Activated CD8-positive, alpha-beta memory T cell treated with anti-CD3 and anti-CD28 coated beads, Interleukin-2, amount 10 ng/mL, durations not matched to agents 7 days and 5 days (primary cell): Measurements from ENCODE around the gene GAL. TPM values are rescaled to one million over a fixed set of nuclear protein-coding genes. Genes with fewer than 3 reads are reported as not detected.

Source experiments
- ATAC-seq: fragments of 150-1000 bp; cut with Tn5 transposase; one replicate; pipeline ENCODE4 v1.10.0; 2021; ENCODE audit warnings: moderate library complexity
- CTCF ChIA-PET: fragments of 350-600 bp; sonication (Branson Sonifier 250); formaldehyde crosslinking; loops from one replicate; lab custom pipeline; 2021; ENCODE audit warnings: antibody characterized with exemption; lab: Charles Lee
- DNase-seq: peaks from one replicate; pipeline ENCODE4 v3.0.0-alpha.2; 2020
- H3K27ac Mint-ChIP-seq: one replicate; pipeline ENCODE4 v1.8.0; 2021; ENCODE audit warnings: mild to moderate bottlenecking, mixed read lengths
- H3K27me3 Mint-ChIP-seq: one replicate; pipeline ENCODE4 v1.8.0; 2021; ENCODE audit warnings: mixed read lengths
- H3K36me3 Mint-ChIP-seq: one replicate; pipeline ENCODE4 v1.8.0; 2021; ENCODE audit warnings: mild to moderate bottlenecking, mixed read lengths
- H3K4me1 Mint-ChIP-seq: one replicate; pipeline ENCODE4 v1.8.0; 2021; ENCODE audit warnings: mixed read lengths
- H3K4me3 Mint-ChIP-seq: one replicate; pipeline ENCODE4 v1.8.0; 2021; ENCODE audit warnings: mild to moderate bottlenecking, moderate library complexity, mixed read lengths
- H3K9me3 Mint-ChIP-seq: one replicate; pipeline ENCODE4 v1.8.0; 2022; ENCODE audit warnings: low read depth, mixed read lengths
- total RNA-seq, 2 experiments: library from RNA; stranded (reverse); gene quantifications; one replicate each; pipeline ENCODE4 v1.2.3, GENCODE V29; 2021

GAL gene
- total RNA-seq, 2 experiments from 2014 or later = not detected

DNA sequence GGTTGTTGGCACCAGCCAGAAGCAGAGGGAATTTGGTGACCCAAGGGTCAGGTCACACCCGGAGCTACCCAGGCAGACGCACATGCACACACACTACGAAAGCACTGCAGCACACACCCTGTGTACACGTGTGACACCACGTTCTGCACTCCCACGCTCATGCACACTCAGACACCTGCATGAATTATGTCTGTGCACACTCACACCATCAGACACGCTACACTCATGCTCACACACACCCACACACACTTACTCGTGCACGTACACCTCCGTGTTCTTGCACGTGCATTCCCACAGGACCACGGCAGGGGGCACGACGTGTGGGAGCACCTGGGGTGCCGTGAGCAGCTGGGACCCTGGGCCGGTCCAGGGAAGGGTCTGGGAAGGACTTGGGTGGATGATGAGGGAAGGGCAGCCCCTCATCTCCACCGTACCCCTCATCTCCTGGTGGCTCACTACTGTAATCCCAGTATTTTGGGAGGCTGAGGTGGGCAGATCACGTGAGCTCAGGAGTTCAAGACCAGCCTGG lies 20.8 kb upstream of the GAL start:
- no peaks in the 10 kb centered on the region for H3K4me1 Mint-ChIP-seq
- H3K4me3 Mint-ChIP-seq = no peak overlapping the region
- H3K27ac Mint-ChIP-seq = no peak overlapping the region
- no peaks in the 10 kb centered on the region for H3K36me3 Mint-ChIP-seq
- DNase-seq (no peak), ATAC-seq (no peak)
- CTCF ChIA-PET = no interaction called here
- no peaks in the 10 kb centered on the region for H3K9me3 Mint-ChIP-seq
- H3K27me3 Mint-ChIP-seq = no peaks in the 10 kb centered on the region

- no peak overlapping the region for H3K4me3 Mint-ChIP-seq
- CTCF ChIA-PET = no interaction called here
- H3K36me3 Mint-ChIP-seq = no peaks in the 10 kb centered on the region
- no peak for DNase-seq
- H3K27me3 Mint-ChIP-seq = no peaks in the 10 kb centered on the region
- H3K27ac Mint-ChIP-seq = no peak overlapping the region
- no peaks in the 10 kb centered on the region for H3K4me1 Mint-ChIP-seq
- no peaks in the 10 kb centered on the region for H3K9me3 Mint-ChIP-seq
- ATAC-seq = no peak
Observed at GRCh38 chr11:68664141-68664540, 20.2 kb upstream of the GAL start.

GRCh38 chr11:68664906-68665305 lies 19.4 kb upstream of the GAL start:
- Mint-ChIP-seq H3K27me3 (no peaks in the 10 kb centered on the region), H3K27ac (no peak overlapping the region), H3K4me1 (no peaks in the 10 kb centered on the region), H3K9me3 (no peaks in the 10 kb centered on the region), H3K4me3 (no peak overlapping the region), H3K36me3 (no peaks in the 10 kb centered on the region)
- no peak for ATAC-seq
- no peak for DNase-seq
- CTCF ChIA-PET = no interaction called here

- Mint-ChIP-seq H3K27ac (no peak overlapping the region), H3K27me3 (no peaks in the 10 kb centered on the region), H3K36me3 (no peaks in the 10 kb centered on the region), H3K4me1 (no peaks in the 10 kb centered on the region), H3K4me3 (no peak overlapping the region), H3K9me3 (no peaks in the 10 kb centered on the region)
- DNase-seq = no peak
- no peak for ATAC-seq
- CTCF ChIA-PET = no interaction called here
Observed at GRCh38 chr11:68665436-68665835, 18.9 kb upstream of the GAL start.

DNA sequence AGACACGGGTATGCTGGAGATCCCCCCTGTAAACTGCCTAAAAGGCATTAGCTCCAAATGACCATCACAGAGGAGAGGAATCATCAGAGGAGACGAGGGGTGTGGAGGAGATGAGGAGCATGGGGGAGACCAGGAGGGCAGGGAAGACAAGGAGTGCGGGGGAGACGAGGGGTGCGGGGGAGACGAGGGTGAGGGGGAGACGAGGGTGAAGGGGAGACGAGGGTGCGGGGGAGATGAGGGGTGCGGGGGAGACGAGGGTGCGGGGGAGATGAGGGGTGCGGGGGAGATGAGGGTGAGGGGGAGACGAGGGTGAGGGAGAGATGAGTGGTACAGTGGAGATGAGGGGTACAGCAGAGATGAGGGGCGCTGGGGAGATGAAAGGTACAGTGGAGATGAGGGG lies 17.5 kb upstream of the GAL start:
- CTCF ChIA-PET = no interaction called here
- Mint-ChIP-seq H3K4me3 (no peak overlapping the region), H3K9me3 (no peaks in the 10 kb centered on the region), H3K27ac (no peak overlapping the region), H3K4me1 (no peaks in the 10 kb centered on the region), H3K36me3 (no peaks in the 10 kb centered on the region), H3K27me3 (peaks cover 2% of the 10 kb centered on the region)
- no peak for ATAC-seq
- DNase-seq = no peak

- no peak overlapping the region for H3K27ac Mint-ChIP-seq
- CTCF ChIA-PET = no interaction called here
- H3K36me3 Mint-ChIP-seq = no peaks in the 10 kb centered on the region
- H3K4me1 Mint-ChIP-seq = no peaks in the 10 kb centered on the region
- peaks cover 2% of the 10 kb centered on the region for H3K27me3 Mint-ChIP-seq
- no peak overlapping the region for H3K4me3 Mint-ChIP-seq
- DNase-seq (no peak), ATAC-seq (no peak)
- H3K9me3 Mint-ChIP-seq = no peaks in the 10 kb centered on the region
Observed at GRCh38 chr11:68667511-68668500, 16.5 kb upstream of the GAL start.

DNA sequence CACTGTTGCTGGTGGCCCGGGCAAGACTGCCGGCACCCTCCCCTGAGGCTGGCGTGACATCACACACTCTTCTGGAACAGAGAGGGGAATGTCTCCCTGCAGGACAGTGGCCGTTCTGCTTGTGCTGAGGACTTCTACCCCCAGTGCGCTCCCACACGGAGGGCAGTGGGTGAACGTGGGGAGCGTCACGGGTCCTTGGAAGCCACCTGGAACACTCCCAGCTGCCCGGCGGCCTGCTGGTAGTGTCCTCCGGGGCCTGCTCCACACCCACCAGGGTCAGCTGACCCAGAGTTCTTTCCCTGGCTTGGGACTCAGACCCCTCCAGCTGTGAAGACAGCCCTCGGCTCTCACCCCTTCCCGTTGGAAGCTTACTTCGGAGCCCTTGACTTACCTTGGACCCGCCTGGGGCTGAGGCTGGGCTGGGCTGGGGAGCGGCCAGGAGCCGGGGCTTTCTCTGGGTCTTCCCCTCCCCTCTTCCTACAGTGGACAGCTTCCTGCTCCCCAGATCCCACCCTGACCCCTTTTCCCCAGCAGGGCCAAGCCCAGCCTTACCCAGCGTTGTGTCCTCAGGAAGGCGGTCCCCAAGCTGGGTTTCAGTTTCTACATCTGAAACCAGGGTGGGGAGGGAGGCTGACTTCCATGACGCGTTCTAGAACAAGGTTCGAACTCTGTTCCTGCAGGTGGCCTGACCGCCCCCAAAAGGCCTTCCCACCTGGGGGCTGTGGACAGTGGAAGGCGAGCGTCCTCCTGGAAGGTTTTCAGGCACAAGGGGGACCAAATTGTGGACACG lies 14.8 kb upstream of the GAL start:
- Mint-ChIP-seq H3K36me3 (no peaks in the 10 kb centered on the region), H3K9me3 (no peaks in the 10 kb centered on the region), H3K4me3 (no peak overlapping the region), H3K27ac (no peak overlapping the region), H3K27me3 (peaks cover 4% of the 10 kb centered on the region), H3K4me1 (no peaks in the 10 kb centered on the region)
- DNase-seq = no peak
- CTCF ChIA-PET = no interaction called here
- no peak for ATAC-seq

- ATAC-seq = no peak
- H3K27ac Mint-ChIP-seq = no peak overlapping the region
- no peaks in the 10 kb centered on the region for H3K4me1 Mint-ChIP-seq
- CTCF ChIA-PET = no interaction called here
- no peaks in the 10 kb centered on the region for H3K9me3 Mint-ChIP-seq
- DNase-seq = no peak
- H3K36me3 Mint-ChIP-seq = no peaks in the 10 kb centered on the region
- H3K27me3 Mint-ChIP-seq = peaks cover 7% of the 10 kb centered on the region
- H3K4me3 Mint-ChIP-seq = no peak overlapping the region
Observed at GRCh38 chr11:68670208-68670992, 13.9 kb upstream of the GAL start.

- DNase-seq = no peak
Observed at GRCh38 chr11:68673306-68673945, 10.9 kb upstream of the GAL start.

GRCh38 chr11:68673991-68674390 lies 10.4 kb upstream of the GAL start:
- ATAC-seq (no peak), DNase-seq (no peak)
- no peaks in the 10 kb centered on the region for H3K36me3 Mint-ChIP-seq
- no peak overlapping the region for H3K4me3 Mint-ChIP-seq
- no peaks in the 10 kb centered on the region for H3K4me1 Mint-ChIP-seq
- no peaks in the 10 kb centered on the region for H3K9me3 Mint-ChIP-seq
- no peak overlapping the region for H3K27ac Mint-ChIP-seq
- H3K27me3 Mint-ChIP-seq = peaks cover 12% of the 10 kb centered on the region
- CTCF ChIA-PET = no interaction called here

More at GRCh38 chr11:68673306-68673945, 10.9 kb upstream of the GAL start:
- no peak overlapping the region for H3K4me3 Mint-ChIP-seq
- no peaks in the 10 kb centered on the region for H3K36me3 Mint-ChIP-seq
- H3K27me3 Mint-ChIP-seq = peaks cover 12% of the 10 kb centered on the region
- H3K9me3 Mint-ChIP-seq = no peaks in the 10 kb centered on the region
- ATAC-seq = no peak
- CTCF ChIA-PET = no interaction called here
- no peaks in the 10 kb centered on the region for H3K4me1 Mint-ChIP-seq
- no peak overlapping the region for H3K27ac Mint-ChIP-seq

GRCh38 chr11:68674461-68674860 lies 9.9 kb upstream of the GAL start:
- CTCF ChIA-PET = no interaction called here
- H3K27ac Mint-ChIP-seq = no peak overlapping the region

GRCh38 chr11:68677432-68677831 lies 6.9 kb upstream of the GAL start:
- DNase-seq = no peak
- Mint-ChIP-seq H3K27me3 (peaks cover 16% of the 10 kb centered on the region), H3K27ac (no peak overlapping the region), H3K9me3 (no peaks in the 10 kb centered on the region), H3K4me1 (no peaks in the 10 kb centered on the region), H3K36me3 (no peaks in the 10 kb centered on the region), H3K4me3 (no peak overlapping the region)
- no peak for ATAC-seq
- CTCF ChIA-PET = no interaction called here

More at GRCh38 chr11:68674461-68674860, 9.9 kb upstream of the GAL start:
- DNase-seq (no peak), ATAC-seq (no peak)
- H3K4me1 Mint-ChIP-seq = no peaks in the 10 kb centered on the region
- H3K27me3 Mint-ChIP-seq = peaks cover 12% of the 10 kb centered on the region
- no peak overlapping the region for H3K4me3 Mint-ChIP-seq
- H3K9me3 Mint-ChIP-seq = no peaks in the 10 kb centered on the region
- H3K36me3 Mint-ChIP-seq = no peaks in the 10 kb centered on the region

DNA sequence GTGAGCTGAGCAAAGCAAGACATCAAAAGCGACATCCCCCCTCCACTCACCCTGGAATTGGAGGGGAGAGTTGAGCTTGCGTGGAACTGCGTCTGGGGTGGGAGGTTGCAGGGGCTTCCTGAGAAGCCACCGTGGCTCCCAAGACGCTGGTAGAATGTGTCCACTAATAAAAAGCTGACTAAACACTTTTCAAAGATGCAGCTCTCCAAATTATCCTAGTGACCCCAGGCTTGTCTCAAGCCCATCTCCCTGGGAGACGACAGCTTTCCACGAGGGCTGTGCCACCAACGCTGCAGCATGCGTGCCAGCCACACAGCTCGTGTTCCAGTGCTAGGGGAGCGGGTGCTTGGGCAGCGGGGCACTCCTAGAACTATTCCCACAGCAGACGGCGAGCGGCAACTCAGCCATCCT lies 6.3 kb upstream of the GAL start:
- Mint-ChIP-seq H3K9me3 (no peaks in the 10 kb centered on the region), H3K4me1 (no peaks in the 10 kb centered on the region), H3K4me3 (no peak overlapping the region), H3K27me3 (peaks cover 21% of the 10 kb centered on the region), H3K27ac (no peak overlapping the region), H3K36me3 (no peaks in the 10 kb centered on the region)
- ATAC-seq (no peak), DNase-seq (no peak)
- CTCF ChIA-PET = no interaction called here
